GM18502 (cell line): ENCODE measurements around the gene PDLIM5.
"Not testable (repeated sequence)": the region's sequence is repeated elsewhere in the genome, so short reads cannot be mapped to it uniquely, and the experiment has no call there.

Source experiments
- ATAC-seq: cut with Tn5 transposase; IDR thresholded peaks from one replicate; pipeline ENCODE4 v1.9.1; 2021; ENCODE audit warnings: mild to moderate bottlenecking; ENCODE audit not compliant: unreplicated experiment, poor library complexity

Gene PDLIM5

GRCh38 chr4:94581766-94582165, 130.0 kb downstream of the PDLIM5 start:
- ATAC-seq, result no peak

- no peak for ATAC-seq
Observed at GRCh38 chr4:94582517-94582916, 130.8 kb downstream of the PDLIM5 start.

GRCh38 chr4:94583914-94584641, 132.3 kb downstream of the PDLIM5 start:
- no peak for ATAC-seq

GRCh38 chr4:94588896-94589693, 137.4 kb downstream of the PDLIM5 start:
- no peak for ATAC-seq

GRCh38 chr4:94590493-94590892, 138.8 kb downstream of the PDLIM5 start:
- no peak for ATAC-seq

- ATAC-seq, result no peak
Observed at GRCh38 chr4:94591289-94591688, 139.5 kb downstream of the PDLIM5 start.

- no peak for ATAC-seq
Observed at GRCh38 chr4:94595013-94595412, 143.3 kb downstream of the PDLIM5 start.

- ATAC-seq, result peak; percentile 89
Observed at GRCh38 chr4:94595880-94596483, 144.2 kb downstream of the PDLIM5 start.

GRCh38 chr4:94598758-94599157, 147.0 kb downstream of the PDLIM5 start:
- no peak for ATAC-seq

GRCh38 chr4:94603170-94603747, 151.5 kb downstream of the PDLIM5 start:
- no peak for ATAC-seq

- ATAC-seq, result no peak
Observed at GRCh38 chr4:94605241-94605805, 153.6 kb downstream of the PDLIM5 start.

- no peak for ATAC-seq
Observed at GRCh38 chr4:94610145-94610544, 158.4 kb downstream of the PDLIM5 start.

GRCh38 chr4:94613248-94613647, 161.5 kb downstream of the PDLIM5 start:
- no peak for ATAC-seq

GRCh38 chr4:94615451-94615850, 163.7 kb downstream of the PDLIM5 start:
- ATAC-seq, result no peak

- peak; percentile 71 for ATAC-seq
Observed at GRCh38 chr4:94621491-94622080, 169.8 kb downstream of the PDLIM5 start.

- ATAC-seq, result no peak
Observed at GRCh38 chr4:94623126-94623911, 171.6 kb downstream of the PDLIM5 start.

- ATAC-seq, result no peak
Observed at GRCh38 chr4:94626942-94627341, 175.2 kb downstream of the PDLIM5 start.

GRCh38 chr4:94629058-94629457, 177.3 kb downstream of the PDLIM5 start:
- ATAC-seq, result not testable (repeated sequence)

- ATAC-seq, result no peak
Observed at GRCh38 chr4:94629837-94630236, 178.1 kb downstream of the PDLIM5 start.
